PC-9 (cell line): ENCODE results near the gene NLRC3.

Experiments used
- EZH2 ChIP-seq: fragments of 200-600 bp; sonication (generic); IDR thresholded peaks from 2 replicates; pipeline ENCODE4 v1.8.0; 2017; ENCODE audit warnings: antibody characterized with exemption, low read depth
- TF ChIP-seq, protein P1 (sequence below): fragments of 200-600 bp; sonication (generic); conservative IDR thresholded peaks from 2 replicates; pipeline ENCODE4 v1.6.1; 2017; ENCODE audit warnings: mixed run types, antibody characterized with exemption, mild to moderate bottlenecking, moderate library complexity

DNA sequence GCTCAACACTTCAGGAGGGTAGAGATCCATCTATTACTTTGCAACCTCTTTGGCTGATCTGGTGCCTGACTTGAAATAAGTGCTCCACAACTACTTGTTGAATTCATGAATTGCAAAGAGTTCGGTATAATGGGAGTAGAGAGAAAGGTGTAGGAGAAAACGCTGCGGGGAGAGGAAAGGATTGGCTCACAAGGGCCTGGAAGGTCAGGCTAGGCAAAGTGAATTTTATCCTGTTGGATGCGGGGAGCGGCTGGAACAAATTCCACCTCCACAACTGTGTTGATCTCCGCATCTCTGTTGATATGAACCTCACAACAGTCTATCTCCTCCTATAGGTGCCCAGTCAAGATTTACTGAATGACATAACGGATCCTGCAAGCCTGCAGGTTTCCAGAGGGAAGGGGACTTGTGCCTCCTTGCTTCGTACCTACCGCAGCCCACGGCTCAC, 33.5 kb upstream of the NLRC3 start:
- TF ChIP-seq, protein P1, sequence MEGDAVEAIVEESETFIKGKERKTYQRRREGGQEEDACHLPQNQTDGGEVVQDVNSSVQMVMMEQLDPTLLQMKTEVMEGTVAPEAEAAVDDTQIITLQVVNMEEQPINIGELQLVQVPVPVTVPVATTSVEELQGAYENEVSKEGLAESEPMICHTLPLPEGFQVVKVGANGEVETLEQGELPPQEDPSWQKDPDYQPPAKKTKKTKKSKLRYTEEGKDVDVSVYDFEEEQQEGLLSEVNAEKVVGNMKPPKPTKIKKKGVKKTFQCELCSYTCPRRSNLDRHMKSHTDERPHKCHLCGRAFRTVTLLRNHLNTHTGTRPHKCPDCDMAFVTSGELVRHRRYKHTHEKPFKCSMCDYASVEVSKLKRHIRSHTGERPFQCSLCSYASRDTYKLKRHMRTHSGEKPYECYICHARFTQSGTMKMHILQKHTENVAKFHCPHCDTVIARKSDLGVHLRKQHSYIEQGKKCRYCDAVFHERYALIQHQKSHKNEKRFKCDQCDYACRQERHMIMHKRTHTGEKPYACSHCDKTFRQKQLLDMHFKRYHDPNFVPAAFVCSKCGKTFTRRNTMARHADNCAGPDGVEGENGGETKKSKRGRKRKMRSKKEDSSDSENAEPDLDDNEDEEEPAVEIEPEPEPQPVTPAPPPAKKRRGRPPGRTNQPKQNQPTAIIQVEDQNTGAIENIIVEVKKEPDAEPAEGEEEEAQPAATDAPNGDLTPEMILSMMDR = no peak
- TF ChIP-seq EZH2 = no peak
